ENCODE data around the gene CD200R1. TPM values are rescaled to one million over a fixed set of nuclear protein-coding genes. Genes with fewer than 3 reads are reported as not detected.

Gene CD200R1
- total and polyA plus RNA-seq, 2 of the 8 experiments (the other 6 are each of a cell fraction or from before 2014, with no cell fraction given) = 0.02 TPM; not detected in 1

GRCh38 chr3:112889357-112889756 is 85.5 kb downstream of the CD200R1 start:
- Histone ChIP-seq H4K91ac (replicated peaks; ENCODE audit: insufficient read length, low read length) (no peak overlapping the region), H3K79me2 (ENCODE audit: control insufficient read depth in 1 of 2, insufficient read depth in 2 of 2, low read length in 2 of 2) (no peaks in the 10 kb centered on the region), H3K36me3 (ENCODE audit: control insufficient read depth in 2 of 4, insufficient read depth in 4 of 4, low read length in 3 of 4) (no peaks in the 10 kb centered on the region), H2BK15ac (ENCODE audit: low read length) (no peak overlapping the region), H3K56ac (replicated peaks; ENCODE audit: insufficient read length, low read depth, low read length) (no peak overlapping the region), H3K14ac (ENCODE audit: insufficient read length) (no peak overlapping the region), H2BK120ac (replicated peaks; ENCODE audit: low read depth, low read length) (peak overlapping the region; percentile 3), H3K4me3 (ENCODE audit: extremely low read depth in 1 of 4, insufficient read depth in 2 of 4, low read depth in 3 of 4, low read length in 4 of 4) (no peak overlapping the region), H3K23ac (ENCODE audit: insufficient read length) (no peak overlapping the region), H2BK12ac (ENCODE audit: low read depth, low read length) (no peak overlapping the region), H3K23me2 (ENCODE audit: low read depth, low read length) (no peaks in the 10 kb centered on the region), H2AK5ac (ENCODE audit: low read depth, low read length) (no peak overlapping the region), H3K18ac (ENCODE audit: extremely low read depth, low read length) (no peak overlapping the region), H3K79me1 (ENCODE audit: low read depth, low read length) (no peaks in the 10 kb centered on the region), H3K4me2 (ENCODE audit: insufficient read depth in 1 of 2, low read depth in 2 of 2, low read length in 2 of 2) (0 out of 4 replicates have a peak overlapping the region, but pooled peaks of 1 of the 2 experiments have one; percentile 23), H3K27ac (ENCODE audit: low read depth, low read length) (no peak overlapping the region), H3K27me3 (replicated peaks in 1 of 4; ENCODE audit: control insufficient read depth in 3 of 4, extremely low read depth in 1 of 4, insufficient read depth in 3 of 4, low read length in 3 of 4) (no peaks in the 10 kb centered on the region), H3K4me1 (replicated peaks in 1 of 4; ENCODE audit: control insufficient read depth in 3 of 4, insufficient read depth in 4 of 4, low read length in 3 of 4) (peaks cover 0 to 12% (median 6%) of the 10 kb centered on the region in 4 experiments; a peak in 5 of 7 replicates), H4K8ac (ENCODE audit: extremely low read depth, insufficient read depth, low read length) (no peak overlapping the region; the same call in 1 of the 2 replicates), H2BK20ac (ENCODE audit: low read length) (no peak overlapping the region), H3K9ac (replicated peaks in 1 of 4; ENCODE audit: extremely low read depth in 1 of 4, low read depth in 3 of 4, low read length in 3 of 4) (no peak overlapping the region), H2BK5ac (ENCODE audit: low read depth, low read length) (no peak overlapping the region), H4K5ac (ENCODE audit: insufficient read length, low read depth, low read length) (no peak overlapping the region), H4K20me1 (replicated peaks in 1 of 2; ENCODE audit: control insufficient read depth in 1 of 2, insufficient read depth in 2 of 2, low read length in 2 of 2) (no peaks in the 10 kb centered on the region), H3K4ac (replicated peaks; ENCODE audit: insufficient read length, low read depth, low read length) (no peak overlapping the region), H3K9me3 (ENCODE audit: insufficient read depth in 2 of 2, low read depth in 1 of 2, low read length in 1 of 2) (no peaks in the 10 kb centered on the region), H2AFZ (ENCODE audit: low read length) (peak overlapping the region; percentile 86)
- ChIA-PET POLR2A (ENCODE audit: partially characterized antibody) (no interaction called here), CTCF (ENCODE audit: partially characterized antibody) (interaction anchor here (0.9 kb wide), 1 partner anchor 392 kb away, joined by 3 read pairs; no protein-coding TSS in a partner anchor)
- 70% methylated on average over 3 of the region's 3 CpGs; no CpG with 5 or more reads in 1 of the 2 experiments for WGBS, 2 experiments (ENCODE audit: extremely low coverage in 1 of 2, insufficient coverage in 1 of 2, insufficient read length in 1 of 2, insufficient replicate concordance in 2 of 2, low coverage in 1 of 2, low lambda C conversion rate in 2 of 2, missing lambda C conversion rate in 1 of 2)
- no peak for DNase-seq (ENCODE audit: low read depth in 1 of 2, low spot score in 2 of 2)
- FAIRE-seq = no peak
- no peak for TF ChIP-seq PHF8 (conservative IDR thresholded peaks at IDR 0.05; ENCODE audit: low read depth, low read length)
- TF ChIP-seq RAD21 (IDR thresholded peaks at IDR 0.05 in 1 of 2, conservative IDR thresholded peaks at IDR 0.05 in 1 of 2; ENCODE audit: low read depth in 2 of 2, low read length in 2 of 2) = no peak
- no peak for TF ChIP-seq NRF1 (IDR thresholded peaks at IDR 0.05; ENCODE audit: low read depth, low read length)
- no peak for TF ChIP-seq E2F6 (IDR thresholded peaks at IDR 0.05)
- no peak for TF ChIP-seq USF2 (IDR thresholded peaks at IDR 0.05; ENCODE audit: low read length)
- TF ChIP-seq, protein P1, sequence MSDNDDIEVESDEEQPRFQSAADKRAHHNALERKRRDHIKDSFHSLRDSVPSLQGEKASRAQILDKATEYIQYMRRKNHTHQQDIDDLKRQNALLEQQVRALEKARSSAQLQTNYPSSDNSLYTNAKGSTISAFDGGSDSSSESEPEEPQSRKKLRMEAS (IDR thresholded peaks at IDR 0.05) = no peak
- no peak for TF ChIP-seq RNF2 (IDR thresholded peaks at IDR 0.05; ENCODE audit: borderline replicate concordance, low read depth, low read length, missing control alignments, poor library complexity, severe bottlenecking)
- no peak for TF ChIP-seq KDM1A (IDR thresholded peaks at IDR 0.05; ENCODE audit: borderline replicate concordance, low read length)
- no peak for TF ChIP-seq CBX8 (IDR thresholded peaks at IDR 0.05; ENCODE audit: borderline replicate concordance, low read depth, low read length)
- no peak for TF ChIP-seq TCF12 (IDR thresholded peaks at IDR 0.05; ENCODE audit: low read depth, low read length)
- TF ChIP-seq EGR1 (IDR thresholded peaks at IDR 0.05; ENCODE audit: borderline replicate concordance, low read depth, low read length) = no peak
